Lower leg skin (tissue), 3 donors: ENCODE results near the gene POR.

ENCODE experiments used
- POLR2A ChIP-seq, 2 donors: fragments of 450-650 bp; IDR thresholded peaks; one replicate each; pipeline ENCODE4 v1.6.1; 2016 to 2017; ENCODE audit warnings: antibody characterized with exemption in 2 of 2, mild to moderate bottlenecking in 1 of 2, moderate library complexity in 1 of 2
- TF ChIP-seq, protein P1 (sequence below), 3 donors: fragments of 450-650 bp; IDR thresholded peaks; one replicate each; pipeline ENCODE4 v1.5.1; 2016; ENCODE audit warnings: antibody characterized with exemption in 3 of 3, mild to moderate bottlenecking in 3 of 3, moderate library complexity in 2 of 3

- TF ChIP-seq, protein P1, sequence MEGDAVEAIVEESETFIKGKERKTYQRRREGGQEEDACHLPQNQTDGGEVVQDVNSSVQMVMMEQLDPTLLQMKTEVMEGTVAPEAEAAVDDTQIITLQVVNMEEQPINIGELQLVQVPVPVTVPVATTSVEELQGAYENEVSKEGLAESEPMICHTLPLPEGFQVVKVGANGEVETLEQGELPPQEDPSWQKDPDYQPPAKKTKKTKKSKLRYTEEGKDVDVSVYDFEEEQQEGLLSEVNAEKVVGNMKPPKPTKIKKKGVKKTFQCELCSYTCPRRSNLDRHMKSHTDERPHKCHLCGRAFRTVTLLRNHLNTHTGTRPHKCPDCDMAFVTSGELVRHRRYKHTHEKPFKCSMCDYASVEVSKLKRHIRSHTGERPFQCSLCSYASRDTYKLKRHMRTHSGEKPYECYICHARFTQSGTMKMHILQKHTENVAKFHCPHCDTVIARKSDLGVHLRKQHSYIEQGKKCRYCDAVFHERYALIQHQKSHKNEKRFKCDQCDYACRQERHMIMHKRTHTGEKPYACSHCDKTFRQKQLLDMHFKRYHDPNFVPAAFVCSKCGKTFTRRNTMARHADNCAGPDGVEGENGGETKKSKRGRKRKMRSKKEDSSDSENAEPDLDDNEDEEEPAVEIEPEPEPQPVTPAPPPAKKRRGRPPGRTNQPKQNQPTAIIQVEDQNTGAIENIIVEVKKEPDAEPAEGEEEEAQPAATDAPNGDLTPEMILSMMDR (IDR thresholded peaks at IDR 0.05), result no peak
- no peak for TF ChIP-seq POLR2A (IDR thresholded peaks at IDR 0.05)
These were observed 54.2 kb downstream of the POR start for GRCh38 chr7:75969182-75969581.
